HG03039 (cell line): ENCODE measurements around the gene METRN.
"Not testable (repeated sequence)": the region's sequence is repeated elsewhere in the genome, so short reads cannot be mapped to it uniquely, and the experiment has no call there.

Source experiments
- ATAC-seq: cut with Tn5 transposase; IDR thresholded peaks from one replicate; pipeline ENCODE4 v1.9.1; 2021; ENCODE audit warnings: mild to moderate bottlenecking, moderate library complexity; ENCODE audit not compliant: unreplicated experiment

The METRN gene

GRCh38 chr16:708959-709358 lies 6.0 kb upstream of the METRN start:
- ATAC-seq: no peak

GRCh38 chr16:709566-710499 lies 5.1 kb upstream of the METRN start:
- no peak for ATAC-seq

- no peak for ATAC-seq
These were observed 4.3 kb upstream of the METRN start for GRCh38 chr16:710500-711075.

GRCh38 chr16:711084-711483 lies 3.8 kb upstream of the METRN start:
- no peak for ATAC-seq

- no peak for ATAC-seq
These were observed 3.2 kb upstream of the METRN start for GRCh38 chr16:711548-712320.

- not testable (repeated sequence) for ATAC-seq
These were observed 2.1 kb upstream of the METRN start for GRCh38 chr16:712740-713250.

- ATAC-seq: no peak
These were observed 839 bp upstream of the METRN start for GRCh38 chr16:714079-714478.

- no peak for ATAC-seq
These were observed 720 bp downstream of the METRN start for GRCh38 chr16:715477-716199.

GRCh38 chr16:716200-716568 lies 1.3 kb downstream of the METRN start:
- no peak for ATAC-seq

- ATAC-seq: no peak
These were observed 1.9 kb downstream of the METRN start for GRCh38 chr16:716768-717325.

GRCh38 chr16:717450-718245 lies 2.7 kb downstream of the METRN start:
- ATAC-seq: no peak

- ATAC-seq: no peak
These were observed 3.5 kb downstream of the METRN start for GRCh38 chr16:718389-718788.

GRCh38 chr16:718922-719321 lies 4.0 kb downstream of the METRN start:
- no peak for ATAC-seq

GRCh38 chr16:719815-720446 lies 5.0 kb downstream of the METRN start:
- no peak for ATAC-seq

GRCh38 chr16:720447-720989 lies 5.6 kb downstream of the METRN start:
- ATAC-seq: peak; percentile 5

GRCh38 chr16:720990-721764 lies 6.3 kb downstream of the METRN start, which contains the start of gene ANTKMT:
ANTKMT (plus strand) TSS chr16:721146; CDS start chr16:721275, 129 bp downstream.
- peak; percentile 57 for ATAC-seq

GRCh38 chr16:721765-722540 lies 7.0 kb downstream of the METRN start:
- ATAC-seq: no peak
